BLaER1 treated with 17β-estradiol and CSF1 and Interleukin-3, amounts not matched to agents 10 nM and 100 nM (cell line): ENCODE measurements around the gene MNT.

Experiments
- H3K27ac ChIP-seq, 11 experiments: shearing (Covaris generic); formaldehyde crosslinking; 2 replicates each; pipeline ENCODE4 v1.8.1; 2022
- H3K27me3 ChIP-seq, 11 experiments: shearing (Covaris generic); formaldehyde crosslinking; 2 replicates each; pipeline ENCODE4 v1.8.1; 2022
- H3K36me3 ChIP-seq, 11 experiments: shearing (Covaris generic); formaldehyde crosslinking; 2 replicates each; pipeline ENCODE4 v1.8.1; 2022
- H3K4me1 ChIP-seq, 10 experiments: shearing (Covaris generic); formaldehyde crosslinking; 2 replicates each; pipeline ENCODE4 v1.8.1; 2022
- H3K4me2 ChIP-seq, 11 experiments: shearing (Covaris generic); formaldehyde crosslinking; 2 replicates each; pipeline ENCODE4 v1.8.1; 2022
- H3K4me3 ChIP-seq, 10 experiments: shearing (Covaris generic); formaldehyde crosslinking; 2 replicates each; pipeline ENCODE4 v1.8.1; 2022
- H3K9ac ChIP-seq, 11 experiments: shearing (Covaris generic); formaldehyde crosslinking; 2 replicates each; pipeline ENCODE4 v1.8.1; 2022
- H3K9me3 ChIP-seq, 11 experiments: shearing (Covaris generic); formaldehyde crosslinking; replicated peaks in 1 of 11; 2 replicates each; pipeline ENCODE4 v1.8.1; 2022
- H4K20me1 ChIP-seq, 11 experiments: shearing (Covaris generic); formaldehyde crosslinking; 2 replicates each; pipeline ENCODE4 v1.8.1; 2022
- Cebpa-rat ChIP-seq, 11 experiments: shearing (Covaris generic); IDR thresholded peaks; 2 replicates each; pipeline ENCODE4 v1.8.1; 2022

The MNT gene

GRCh38 chr17:2337544-2338314 lies 63.1 kb downstream of the MNT start:
- peaks cover 24 to 42% (median 36%) of the 10 kb centered on the region in 10 experiments for H3K4me1 ChIP-seq
- H3K9ac ChIP-seq = peak overlapping the region; percentile 81 to 95 (median 91)
- H3K4me2 ChIP-seq = peak overlapping the region; percentile 91 to 100 (median 98)
- peaks cover 30 to 51% (median 45%) of the 10 kb centered on the region in 11 experiments for H3K36me3 ChIP-seq
- no peak for TF ChIP-seq Cebpa-rat (IDR thresholded peaks at IDR 0.05)
- H3K9me3 ChIP-seq = no peaks in the 10 kb centered on the region
- H4K20me1 ChIP-seq = peaks cover 0 to 56% (median 34%) of the 10 kb centered on the region in 11 experiments; a peak in 16 of 22 replicates
- H3K27me3 ChIP-seq = no peaks in the 10 kb centered on the region
- H3K4me3 ChIP-seq = peak overlapping the region; percentile 84 to 99 (median 93)
- peak overlapping the region; percentile 77 to 92 (median 86) for H3K27ac ChIP-seq

- Histone ChIP-seq H3K4me3 (peak within 1 kb of the TSS; percentile 84 to 99 (median 93)), H3K4me1 (peaks cover 24 to 42% (median 36%) of the 10 kb centered on the region in 10 experiments), H3K4me2 (peak within 1 kb of the TSS; percentile 91 to 100 (median 98)), H3K27ac (peak within 1 kb of the TSS; percentile 77 to 92 (median 86)), H4K20me1 (peaks cover 0 to 62% (median 40%) of the 10 kb centered on the region in 11 experiments; a peak in 18 of 22 replicates), H3K27me3 (no peaks in the 10 kb centered on the region), H3K9ac (peak within 1 kb of the TSS; percentile 81 to 95 (median 91)), H3K9me3 (no peaks in the 10 kb centered on the region), H3K36me3 (peaks cover 37 to 51% (median 47%) of the 10 kb centered on the region in 11 experiments)
- no peak for TF ChIP-seq Cebpa-rat (IDR thresholded peaks at IDR 0.05)
These were observed 63.9 kb downstream of the MNT start, which contains the start of gene SGSM2 for GRCh38 chr17:2336852-2337543. TSS of gene SGSM2 (plus strand) at chr17:2337501. CDS start at chr17:2337689, 188 bp downstream.

GRCh38 chr17:2336215-2336851 lies 64.5 kb downstream of the MNT start, which contains the start of gene TSR1:
TSS of gene TSR1 (minus strand) at chr17:2336457. CDS start at chr17:2336427, 30 bp downstream.
- Histone ChIP-seq H3K9ac (peak within 1 kb of the TSS; percentile 81 to 95 (median 91)), H3K4me2 (peak within 1 kb of the TSS; percentile 92 to 100 (median 98)), H3K27me3 (no peaks in the 10 kb centered on the region), H4K20me1 (peaks cover 0 to 62% (median 47%) of the 10 kb centered on the region in 11 experiments; a peak in 18 of 22 replicates), H3K27ac (peak within 1 kb of the TSS; percentile 77 to 92 (median 86); a peak in 21 of 22 replicates), H3K9me3 (no peaks in the 10 kb centered on the region), H3K4me1 (peaks cover 24 to 42% (median 37%) of the 10 kb centered on the region in 10 experiments), H3K4me3 (peak within 1 kb of the TSS; percentile 84 to 99 (median 93)), H3K36me3 (peaks cover 41 to 51% (median 47%) of the 10 kb centered on the region in 11 experiments)
- TF ChIP-seq Cebpa-rat (IDR thresholded peaks at IDR 0.05) = no peak

- peaks cover 24 to 42% (median 38%) of the 10 kb centered on the region in 10 experiments for H3K4me1 ChIP-seq
- H3K4me3 ChIP-seq = peak overlapping the region; percentile 84 to 99 (median 93)
- no peaks in the 10 kb centered on the region for H3K9me3 ChIP-seq
- no peaks in the 10 kb centered on the region for H3K27me3 ChIP-seq
- no peak for TF ChIP-seq Cebpa-rat (IDR thresholded peaks at IDR 0.05)
- peak overlapping the region; percentile 81 to 95 (median 91) for H3K9ac ChIP-seq
- H3K36me3 ChIP-seq = peaks cover 45 to 51% (median 49%) of the 10 kb centered on the region in 11 experiments
- peaks cover 0 to 68% (median 52%) of the 10 kb centered on the region in 11 experiments; a peak in 18 of 22 replicates for H4K20me1 ChIP-seq
- peak overlapping the region; percentile 81 to 100 (median 97) for H3K4me2 ChIP-seq
- peak overlapping the region; percentile 47 to 92 (median 86); a peak in 21 of 22 replicates for H3K27ac ChIP-seq
These were observed 65.1 kb downstream of the MNT start for GRCh38 chr17:2335726-2336214.
